Endodermal cell (in vitro differentiated cells): Measurements from ENCODE around the gene PREX1. TPM values are rescaled to one million over a fixed set of nuclear protein-coding genes. Genes with fewer than 3 reads are reported as not detected.
A peak's percentile ranks its signal among the peaks of the same experiment; 100 is the strongest.

Experiments used
- DNase-seq: peaks from one replicate; pipeline ENCODE4 v3.0.0-alpha.2; 2017
- H3K27ac ChIP-seq: 2 replicates; pipeline ENCODE4 v1.5.1; 2013; ENCODE audit warnings: mild to moderate bottlenecking, low read depth, low read length, moderate library complexity
- H3K27me3 ChIP-seq: 2 replicates; pipeline ENCODE4 v1.6.1; 2013; ENCODE audit warnings: mild to moderate bottlenecking, low read length, moderate library complexity; ENCODE audit not compliant: insufficient read depth, control insufficient read depth, poor library complexity, severe bottlenecking
- H3K36me3 ChIP-seq: 2 replicates; pipeline ENCODE4 v1.7.0; 2013; ENCODE audit warnings: mild to moderate bottlenecking, low read length, moderate library complexity; ENCODE audit not compliant: control insufficient read depth, insufficient read depth
- H3K4me1 ChIP-seq: one replicate; pipeline ENCODE4 v1.7.0; 2013; ENCODE audit warnings: low read length; ENCODE audit not compliant: control insufficient read depth, insufficient read depth
- H3K4me3 ChIP-seq: 2 replicates; pipeline ENCODE4 v1.5.1; 2013; ENCODE audit warnings: mild to moderate bottlenecking, low read length, moderate library complexity
- H3K9ac ChIP-seq: 2 replicates; pipeline ENCODE4 v1.6.1; 2013; ENCODE audit warnings: mild to moderate bottlenecking, low read length, moderate library complexity; ENCODE audit not compliant: poor library complexity, severe bottlenecking; ENCODE audit errors: extremely low read depth
- H3K9me3 ChIP-seq: 2 replicates; pipeline ENCODE4 v1.6.1; 2013; ENCODE audit warnings: mild to moderate bottlenecking, low read length, moderate library complexity; ENCODE audit not compliant: control insufficient read depth
- H3K27ac Mint-ChIP-seq: 2 replicates; pipeline ENCODE4 v1.8.0; 2020; ENCODE audit warnings: mixed read lengths
- H3K27me3 Mint-ChIP-seq: 2 replicates; pipeline ENCODE4 v1.8.0; 2021; ENCODE audit warnings: mild to moderate bottlenecking, mixed read lengths; ENCODE audit not compliant: insufficient read depth
- H3K36me3 Mint-ChIP-seq: 2 replicates; pipeline ENCODE4 v1.8.0; 2020; ENCODE audit warnings: low read depth, mixed read lengths
- H3K4me1 Mint-ChIP-seq: 2 replicates; pipeline ENCODE4 v1.8.0; 2020; ENCODE audit warnings: mixed read lengths
- H3K4me3 Mint-ChIP-seq: 2 replicates; pipeline ENCODE4 v1.8.0; 2020; ENCODE audit warnings: mild to moderate bottlenecking, moderate library complexity, mixed read lengths
- H3K9me3 Mint-ChIP-seq: 2 replicates; pipeline ENCODE4 v1.8.0; 2020; ENCODE audit warnings: mild to moderate bottlenecking, mixed read lengths
- WGBS, 2 experiments: methylation state at CpG; one replicate each; pipeline versions ENCODE4 v1.1.5 to v1.1.7; 2013; ENCODE audit warnings: missing lambda C conversion rate in 2 of 2, mixed read lengths in 1 of 2; ENCODE audit not compliant: insufficient coverage in 1 of 2, insufficient read length in 1 of 2; 5-methylcytosine and 5-hydroxymethylcytosine counted together
- total RNA-seq, 2 donors: library from RNA; stranded (reverse); fragmentation: NEBNext Ultra II Directional in 1 of 2; extraction: Animal tissue kit (Norgen Biotek cat#: 25700) in 1 of 2; gene quantifications; 2 replicates in 1 of 2; 3 replicates in 1 of 2; pipeline ENCODE4 v1.2.1, GENCODE V29; 2021
- TF ChIP-seq, protein P1 (sequence below): fragments of 200-600 bp; sonication (generic); conservative IDR thresholded peaks from 2 replicates; pipeline ENCODE4 v1.5.0; 2021; ENCODE audit warnings: antibody characterized with exemption, mild to moderate bottlenecking

PREX1 gene
- total RNA-seq, 2 donors from 2014 or later: 65.3 to 70.5 TPM

DNA sequence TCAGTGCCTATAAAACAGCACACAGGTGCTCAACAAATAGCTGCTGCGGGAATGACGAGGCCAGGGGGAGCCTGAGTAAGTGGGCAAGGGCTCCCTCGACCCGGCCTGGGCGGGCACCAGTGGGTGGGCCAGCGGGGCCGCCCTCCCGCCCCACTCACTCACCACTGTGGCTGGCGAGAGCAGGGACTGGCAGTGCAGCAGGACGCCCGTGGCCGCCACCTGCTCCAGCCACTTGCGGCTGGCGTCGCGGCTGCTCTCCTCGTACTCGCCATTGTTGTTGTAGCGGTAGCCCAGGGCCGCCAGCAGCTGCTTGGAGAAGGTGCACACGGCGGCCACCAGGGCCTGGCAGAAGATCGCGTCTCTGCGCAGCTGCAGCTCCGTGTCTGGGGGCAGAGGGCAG lies 191.5 kb downstream of the PREX1 start:
- no peak overlapping the region for H3K27ac Mint-ChIP-seq
- Histone ChIP-seq H3K9ac (no peak overlapping the region), H3K4me1 (no peaks in the 10 kb centered on the region), H3K9me3 (no peaks in the 10 kb centered on the region), H3K27me3 (no peaks in the 10 kb centered on the region), H3K4me3 (no peak overlapping the region), H3K36me3 (peaks cover 67% of the 10 kb centered on the region), H3K27ac (no peak overlapping the region)
- H3K4me1 Mint-ChIP-seq: no peaks in the 10 kb centered on the region
- no peak for DNase-seq
- TF ChIP-seq, protein P1, sequence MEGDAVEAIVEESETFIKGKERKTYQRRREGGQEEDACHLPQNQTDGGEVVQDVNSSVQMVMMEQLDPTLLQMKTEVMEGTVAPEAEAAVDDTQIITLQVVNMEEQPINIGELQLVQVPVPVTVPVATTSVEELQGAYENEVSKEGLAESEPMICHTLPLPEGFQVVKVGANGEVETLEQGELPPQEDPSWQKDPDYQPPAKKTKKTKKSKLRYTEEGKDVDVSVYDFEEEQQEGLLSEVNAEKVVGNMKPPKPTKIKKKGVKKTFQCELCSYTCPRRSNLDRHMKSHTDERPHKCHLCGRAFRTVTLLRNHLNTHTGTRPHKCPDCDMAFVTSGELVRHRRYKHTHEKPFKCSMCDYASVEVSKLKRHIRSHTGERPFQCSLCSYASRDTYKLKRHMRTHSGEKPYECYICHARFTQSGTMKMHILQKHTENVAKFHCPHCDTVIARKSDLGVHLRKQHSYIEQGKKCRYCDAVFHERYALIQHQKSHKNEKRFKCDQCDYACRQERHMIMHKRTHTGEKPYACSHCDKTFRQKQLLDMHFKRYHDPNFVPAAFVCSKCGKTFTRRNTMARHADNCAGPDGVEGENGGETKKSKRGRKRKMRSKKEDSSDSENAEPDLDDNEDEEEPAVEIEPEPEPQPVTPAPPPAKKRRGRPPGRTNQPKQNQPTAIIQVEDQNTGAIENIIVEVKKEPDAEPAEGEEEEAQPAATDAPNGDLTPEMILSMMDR: no peak
- H3K36me3 Mint-ChIP-seq: peaks cover 61% of the 10 kb centered on the region
- no peak overlapping the region for H3K4me3 Mint-ChIP-seq
- H3K9me3 Mint-ChIP-seq: no peaks in the 10 kb centered on the region
- no peaks in the 10 kb centered on the region for H3K27me3 Mint-ChIP-seq
- WGBS, 2 experiments: 96 to 100% methylated on average over 11 to 26 of the region's 26 CpGs

DNA sequence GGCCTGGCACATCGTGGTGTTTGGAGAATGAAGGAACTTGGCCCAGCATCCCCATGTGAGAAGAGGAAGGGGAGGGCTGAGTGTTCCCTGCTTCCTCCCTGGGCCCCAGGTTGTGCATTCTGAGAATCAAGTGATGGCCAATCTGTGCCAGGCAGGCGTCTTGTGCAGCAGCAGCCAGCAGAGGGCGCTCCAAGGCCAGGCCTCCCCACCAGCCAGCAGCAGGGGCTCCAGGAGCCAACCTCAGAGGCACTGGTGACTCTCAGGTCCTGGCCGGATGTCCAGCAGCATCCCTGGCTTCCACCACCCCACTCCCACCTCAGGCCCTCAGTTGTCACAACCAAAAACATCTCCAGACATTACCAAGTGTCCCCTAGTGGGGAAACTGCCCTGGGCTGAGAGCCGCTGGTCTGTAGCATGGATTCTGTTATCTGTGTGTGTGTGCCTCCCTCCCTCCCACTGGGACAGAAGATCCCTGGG lies 192.0 kb downstream of the PREX1 start:
- H3K9ac ChIP-seq: no peak overlapping the region
- no peak overlapping the region for H3K4me3 Mint-ChIP-seq
- H3K27ac ChIP-seq: no peak overlapping the region
- no peak overlapping the region for H3K4me3 ChIP-seq
- no peaks in the 10 kb centered on the region for H3K4me1 Mint-ChIP-seq
- H3K9me3 ChIP-seq: no peaks in the 10 kb centered on the region
- H3K27me3 ChIP-seq: no peaks in the 10 kb centered on the region
- TF ChIP-seq, protein P1: peak; percentile 96
- peaks cover 60% of the 10 kb centered on the region for H3K36me3 Mint-ChIP-seq
- peak; percentile 93 for DNase-seq
- no peak overlapping the region for H3K27ac Mint-ChIP-seq
- WGBS, 2 experiments: 33 to 36% methylated on average over 3 to 5 of the region's 5 CpGs
- peaks cover 66% of the 10 kb centered on the region for H3K36me3 ChIP-seq
- no peaks in the 10 kb centered on the region for H3K9me3 Mint-ChIP-seq
- no peaks in the 10 kb centered on the region for H3K4me1 ChIP-seq
- H3K27me3 Mint-ChIP-seq: no peaks in the 10 kb centered on the region

DNA sequence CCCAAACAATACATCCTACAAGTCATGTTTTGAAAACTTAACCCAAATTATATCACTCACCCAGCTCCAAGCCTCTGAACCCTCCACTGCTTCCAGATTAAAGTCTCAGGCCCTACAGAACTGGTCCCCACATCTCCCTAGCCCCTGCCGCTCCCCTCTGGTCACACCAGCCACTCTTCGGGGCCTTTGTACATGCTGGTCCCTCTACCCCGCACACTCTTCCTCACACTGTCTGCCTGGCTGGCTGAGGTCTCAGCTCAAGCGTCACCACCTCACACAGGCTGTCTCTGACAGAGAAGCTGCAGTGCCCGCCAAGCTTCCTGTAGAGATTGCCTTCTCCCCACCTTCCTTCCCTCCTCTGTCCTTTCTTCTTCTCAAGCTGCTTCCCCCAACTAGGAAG lies 192.4 kb downstream of the PREX1 start:
- 88 to 100% methylated on average over 2 to 5 of the region's 5 CpGs for WGBS, 2 experiments
- no peak for DNase-seq
- Histone ChIP-seq H3K4me1 (no peaks in the 10 kb centered on the region), H3K27ac (no peak overlapping the region), H3K27me3 (no peaks in the 10 kb centered on the region), H3K9me3 (no peaks in the 10 kb centered on the region), H3K4me3 (no peak overlapping the region), H3K9ac (no peak overlapping the region), H3K36me3 (peaks cover 65% of the 10 kb centered on the region)
- no peaks in the 10 kb centered on the region for H3K27me3 Mint-ChIP-seq
- H3K9me3 Mint-ChIP-seq: no peaks in the 10 kb centered on the region
- TF ChIP-seq, protein P1: no peak
- H3K4me1 Mint-ChIP-seq: no peaks in the 10 kb centered on the region
- no peak overlapping the region for H3K4me3 Mint-ChIP-seq
- H3K27ac Mint-ChIP-seq: no peak overlapping the region
- peaks cover 61% of the 10 kb centered on the region for H3K36me3 Mint-ChIP-seq
